DOHH2 (cell line): Measurements from ENCODE around the gene RNF149.

Experiments
- H3F3A ChIP-seq: fragments of 200-600 bp; sonication (generic), shearing (Covaris generic); 2 replicates; pipeline ENCODE4 v1.6.0; 2016; ENCODE audit warnings: antibody characterized with exemption, mild to moderate bottlenecking; ENCODE audit not compliant: control insufficient read depth, insufficient read depth
- H3K27ac ChIP-seq: fragments of 200-600 bp; sonication (generic); 2 replicates; pipeline ENCODE4 v1.5.1; 2014; ENCODE audit warnings: low read depth, mild to moderate bottlenecking, low read length, moderate library complexity
- H3K27me3 ChIP-seq: fragments of 200-600 bp; sonication (generic); 2 replicates; pipeline ENCODE4 v1.6.1; 2014; ENCODE audit warnings: mild to moderate bottlenecking, low read length, mixed read lengths; ENCODE audit not compliant: control insufficient read depth
- H3K36me3 ChIP-seq: fragments of 200-600 bp; sonication (generic); 2 replicates; pipeline ENCODE4 v1.6.1; 2014; ENCODE audit warnings: mild to moderate bottlenecking, low read length, moderate library complexity, mixed read lengths; ENCODE audit not compliant: control insufficient read depth
- H3K4me1 ChIP-seq: fragments of 200-600 bp; sonication (generic); 2 replicates; pipeline ENCODE4 v1.6.1; 2014; ENCODE audit warnings: mild to moderate bottlenecking, low read length, mixed read lengths; ENCODE audit not compliant: control insufficient read depth
- H3K4me2 ChIP-seq: fragments of 200-600 bp; sonication (generic); 2 replicates; pipeline ENCODE4 v1.6.0; 2014; ENCODE audit warnings: mild to moderate bottlenecking, low read length, moderate library complexity
- H3K4me3 ChIP-seq: fragments of 200-600 bp; sonication (generic); 2 replicates; pipeline ENCODE4 v1.5.1; 2014; ENCODE audit warnings: mild to moderate bottlenecking, low read length, mixed read lengths
- H3K79me2 ChIP-seq: fragments of 200-600 bp; sonication (generic); 2 replicates; pipeline ENCODE4 v1.6.1; 2014; ENCODE audit warnings: mild to moderate bottlenecking, low read length, mixed read lengths; ENCODE audit not compliant: control insufficient read depth
- H3K9me2 ChIP-seq: fragments of 200-600 bp; sonication (generic); replicated peaks from 2 replicates; pipeline ENCODE4 v1.6.1; 2014; ENCODE audit warnings: mild to moderate bottlenecking, low read length, mixed read lengths; ENCODE audit not compliant: control insufficient read depth
- H3K9me3 ChIP-seq: fragments of 200-600 bp; sonication (generic); 2 replicates; pipeline ENCODE4 v1.6.1; 2014; ENCODE audit warnings: antibody characterized with exemption, low read length, mixed read lengths; ENCODE audit not compliant: control insufficient read depth, insufficient read depth
- H4K20me1 ChIP-seq: fragments of 200-600 bp; sonication (generic); 2 replicates; pipeline ENCODE4 v1.6.0; 2014; ENCODE audit warnings: low read depth, mild to moderate bottlenecking, antibody characterized with exemption, low read length, moderate library complexity; ENCODE audit not compliant: control insufficient read depth, insufficient read depth
- EZH2phosphoT487 ChIP-seq: fragments of 200-600 bp; sonication (generic); IDR thresholded peaks from 2 replicates; pipeline ENCODE4 v1.6.1; 2017; ENCODE audit warnings: borderline replicate concordance, mild to moderate bottlenecking, antibody characterized with exemption, low read length, moderate library complexity, mixed read lengths
- TF ChIP-seq, protein P1 (sequence below): fragments of 200-600 bp; sonication (generic); IDR thresholded peaks from one replicate; pipeline ENCODE4 v1.5.1; 2014; ENCODE audit warnings: antibody characterized with exemption, mild to moderate bottlenecking, low read depth, low read length; ENCODE audit not compliant: poor library complexity, severe bottlenecking

The RNF149 gene

DNA sequence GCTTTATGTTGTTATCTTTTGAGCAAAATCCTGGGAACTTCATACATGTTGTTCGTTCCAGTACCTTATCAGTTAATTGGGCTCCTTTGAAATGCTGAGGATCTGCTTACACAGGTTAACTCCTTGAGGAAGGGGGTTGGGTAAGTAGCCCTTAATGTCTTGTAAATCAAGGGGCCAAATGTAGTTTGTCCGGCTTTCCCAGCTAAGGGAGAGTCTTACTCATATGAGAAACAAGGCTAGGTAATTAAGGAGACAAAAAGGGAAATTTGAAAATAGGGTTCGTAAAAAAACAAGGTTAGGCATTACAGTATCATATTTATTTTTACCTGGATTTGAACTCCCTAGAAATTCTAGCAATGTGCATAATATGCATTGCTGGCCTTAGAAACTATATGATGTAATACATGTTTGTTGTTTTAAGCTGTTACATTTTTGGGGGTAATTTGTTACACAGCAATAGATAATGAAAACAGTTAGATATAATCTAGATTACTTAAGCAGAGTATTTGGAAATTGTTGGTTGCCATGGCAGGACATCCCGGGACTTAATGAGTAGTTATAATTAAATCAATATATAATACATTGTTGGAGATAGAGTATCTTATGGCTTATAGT is 30.9 kb upstream of the RNF149 start:
- Histone ChIP-seq H3K9me3 (no peaks in the 10 kb centered on the region), H3K27ac (no peak overlapping the region), H3K4me3 (no peak overlapping the region), H3K36me3 (no peaks in the 10 kb centered on the region), H3K4me2 (no peak overlapping the region), H3K79me2 (no peaks in the 10 kb centered on the region), H3F3A (no peaks in the 10 kb centered on the region), H4K20me1 (no peaks in the 10 kb centered on the region), H3K9me2 (no peaks in the 10 kb centered on the region), H3K4me1 (peaks cover 6% of the 10 kb centered on the region; the same call in 1 of the 2 replicates), H3K27me3 (no peaks in the 10 kb centered on the region; the same call in 1 of the 2 replicates)
- no peak for TF ChIP-seq EZH2phosphoT487
- TF ChIP-seq, protein P1, sequence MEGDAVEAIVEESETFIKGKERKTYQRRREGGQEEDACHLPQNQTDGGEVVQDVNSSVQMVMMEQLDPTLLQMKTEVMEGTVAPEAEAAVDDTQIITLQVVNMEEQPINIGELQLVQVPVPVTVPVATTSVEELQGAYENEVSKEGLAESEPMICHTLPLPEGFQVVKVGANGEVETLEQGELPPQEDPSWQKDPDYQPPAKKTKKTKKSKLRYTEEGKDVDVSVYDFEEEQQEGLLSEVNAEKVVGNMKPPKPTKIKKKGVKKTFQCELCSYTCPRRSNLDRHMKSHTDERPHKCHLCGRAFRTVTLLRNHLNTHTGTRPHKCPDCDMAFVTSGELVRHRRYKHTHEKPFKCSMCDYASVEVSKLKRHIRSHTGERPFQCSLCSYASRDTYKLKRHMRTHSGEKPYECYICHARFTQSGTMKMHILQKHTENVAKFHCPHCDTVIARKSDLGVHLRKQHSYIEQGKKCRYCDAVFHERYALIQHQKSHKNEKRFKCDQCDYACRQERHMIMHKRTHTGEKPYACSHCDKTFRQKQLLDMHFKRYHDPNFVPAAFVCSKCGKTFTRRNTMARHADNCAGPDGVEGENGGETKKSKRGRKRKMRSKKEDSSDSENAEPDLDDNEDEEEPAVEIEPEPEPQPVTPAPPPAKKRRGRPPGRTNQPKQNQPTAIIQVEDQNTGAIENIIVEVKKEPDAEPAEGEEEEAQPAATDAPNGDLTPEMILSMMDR, result no peak

DNA sequence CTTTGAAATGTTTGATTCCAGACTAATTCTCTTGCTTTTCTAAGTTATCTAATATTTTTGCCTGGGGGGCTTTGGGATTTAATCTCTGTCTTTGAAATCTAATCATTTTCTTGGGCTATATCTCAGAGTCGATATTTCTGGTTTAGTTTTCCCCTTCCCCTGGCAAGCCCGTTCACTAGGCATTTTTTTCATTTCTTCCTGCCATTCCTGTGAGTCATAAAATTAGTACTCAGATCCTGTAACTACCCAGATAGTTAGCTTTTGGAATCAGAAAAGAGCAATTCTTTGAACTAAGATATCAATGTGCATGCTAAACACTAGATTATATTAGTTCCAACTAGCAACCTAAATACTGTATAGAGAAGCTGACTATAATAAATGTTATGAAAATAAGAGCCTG is 29.4 kb upstream of the RNF149 start:
- no peaks in the 10 kb centered on the region for H3F3A ChIP-seq
- no peak for TF ChIP-seq EZH2phosphoT487
- TF ChIP-seq, protein P1, result no peak
- no peaks in the 10 kb centered on the region for H3K79me2 ChIP-seq
- H3K9me3 ChIP-seq, result no peaks in the 10 kb centered on the region
- H4K20me1 ChIP-seq, result no peaks in the 10 kb centered on the region
- H3K4me3 ChIP-seq, result no peak overlapping the region
- no peaks in the 10 kb centered on the region for H3K9me2 ChIP-seq
- no peaks in the 10 kb centered on the region for H3K36me3 ChIP-seq
- H3K27me3 ChIP-seq, result no peaks in the 10 kb centered on the region; the same call in 1 of the 2 replicates
- H3K4me2 ChIP-seq, result no peak overlapping the region
- peaks cover 6% of the 10 kb centered on the region; the same call in 1 of the 2 replicates for H3K4me1 ChIP-seq
- no peak overlapping the region for H3K27ac ChIP-seq

GRCh38 chr2:101332885-101333766 is 24.6 kb upstream of the RNF149 start:
- H3K4me2 ChIP-seq, result no peak overlapping the region
- TF ChIP-seq EZH2phosphoT487, result no peak
- TF ChIP-seq, protein P1, result no peak

More at GRCh38 chr2:101332885-101333766, 24.6 kb upstream of the RNF149 start:
- Histone ChIP-seq H3K4me3 (no peak overlapping the region), H3K9me2 (no peaks in the 10 kb centered on the region), H4K20me1 (no peaks in the 10 kb centered on the region), H3K79me2 (no peaks in the 10 kb centered on the region), H3K4me1 (peaks cover 12% of the 10 kb centered on the region), H3F3A (0 out of 2 replicates have a peak, but pooled peaks cover 3% of the 10 kb centered on the region), H3K27me3 (no peaks in the 10 kb centered on the region; the same call in 1 of the 2 replicates), H3K27ac (no peak overlapping the region), H3K36me3 (no peaks in the 10 kb centered on the region), H3K9me3 (no peaks in the 10 kb centered on the region)
